ENCODE data around the gene ABITRAM. TPM values are rescaled to one million over a fixed set of nuclear protein-coding genes. Genes with fewer than 3 reads are reported as not detected.

Gene ABITRAM
- total RNA-seq, 1 experiment from 2014 or later = 6.4 TPM

- H3K27me3 ChIP-seq (ENCODE audit: control insufficient read depth, insufficient read depth, low read length) = no peaks in the 10 kb centered on the region
- no peaks in the 10 kb centered on the region for H3K9me3 ChIP-seq (ENCODE audit: control insufficient read depth, insufficient read depth, low read depth, low read length)
- TF ChIP-seq REST (IDR thresholded peaks at IDR 0.05; ENCODE audit: insufficient read depth in 1 of 2, low read depth in 2 of 2, low read length in 1 of 2) (no peak), SIN3A (IDR thresholded peaks at IDR 0.05; ENCODE audit: borderline replicate concordance, insufficient read depth, low read depth, low read length) (no peak), POLR2AphosphoS5 (IDR thresholded peaks at IDR 0.05; ENCODE audit: low read depth, low read length) (no peak), CTCF (IDR thresholded peaks at IDR 0.05) (no peak), TCF7L2 (IDR thresholded peaks at IDR 0.05; ENCODE audit: low read depth, low read length) (no peak)
- peaks cover 5% of the 10 kb centered on the region for H3K36me3 ChIP-seq (ENCODE audit: control insufficient read depth, insufficient read depth, low read length)
- no peaks in the 10 kb centered on the region for H3K4me1 ChIP-seq (ENCODE audit: control insufficient read depth, insufficient read depth, low read length)
- intact Hi-C loops (cut with micrococcal nuclease; ENCODE audit: unreplicated experiment) (no loop called here), in situ Hi-C loops (cut with HindIII; ENCODE audit: low pct_unique_long_range_greater_than_20kb, low sequenced_read_pairs) (no loop called here)
- BruUV-seq (replicated peaks) = no TSS peak
- H3K4me3 ChIP-seq (ENCODE audit: low read depth in 2 of 2, low read length in 2 of 2) = no peak overlapping the region
- no peak for ATAC-seq
- ChIA-PET POLR2A (no interaction called here), CTCF (no interaction called here)
- H3K27ac ChIP-seq (ENCODE audit: low read length) = no peak overlapping the region
- no peak for DNase-seq (ENCODE audit: low read depth, low spot score)
Measured at GRCh38 chr9:108911820-108912219, 22.4 kb upstream of the ABITRAM start.

GRCh38 chr9:108913391-108913790, 20.8 kb upstream of the ABITRAM start:
- Histone ChIP-seq H3K9me3 (ENCODE audit: control insufficient read depth, insufficient read depth, low read depth, low read length) (no peaks in the 10 kb centered on the region), H3K4me1 (ENCODE audit: control insufficient read depth, insufficient read depth, low read length) (no peaks in the 10 kb centered on the region), H3K27me3 (ENCODE audit: control insufficient read depth, insufficient read depth, low read length) (no peaks in the 10 kb centered on the region), H3K27ac (ENCODE audit: low read length) (no peak overlapping the region), H3K36me3 (ENCODE audit: control insufficient read depth, insufficient read depth, low read length) (peaks cover 6% of the 10 kb centered on the region), H3K4me3 (ENCODE audit: low read depth in 2 of 2, low read length in 2 of 2) (no peak overlapping the region)
- POLR2A ChIA-PET = no interaction called here
- BruUV-seq (replicated peaks) = no TSS peak
- ATAC-seq (no peak), DNase-seq (ENCODE audit: low read depth, low spot score) (no peak)
- CTCF ChIA-PET = no interaction called here
- intact Hi-C loops (cut with micrococcal nuclease; ENCODE audit: unreplicated experiment) (no loop called here), in situ Hi-C loops (cut with HindIII; ENCODE audit: low pct_unique_long_range_greater_than_20kb, low sequenced_read_pairs) (no loop called here)
- no peak for TF ChIP-seq CTCF (IDR thresholded peaks at IDR 0.05)
- no peak for TF ChIP-seq REST (IDR thresholded peaks at IDR 0.05; ENCODE audit: insufficient read depth in 1 of 2, low read depth in 2 of 2, low read length in 1 of 2)
- TF ChIP-seq SIN3A (IDR thresholded peaks at IDR 0.05; ENCODE audit: borderline replicate concordance, insufficient read depth, low read depth, low read length) = no peak
- no peak for TF ChIP-seq TCF7L2 (IDR thresholded peaks at IDR 0.05; ENCODE audit: low read depth, low read length)
- TF ChIP-seq POLR2AphosphoS5 (IDR thresholded peaks at IDR 0.05; ENCODE audit: low read depth, low read length) = no peak
